Sigmoid colon (tissue), 7 donors: ENCODE data around the gene SLC5A9. TPM values are rescaled to one million over a fixed set of nuclear protein-coding genes. Genes with fewer than 3 reads are reported as not detected.

Experiments
- DNase-seq: peaks from one replicate; pipeline ENCODE4 v3.0.0-alpha.2; 2019
- H3K27ac ChIP-seq, 4 donors: fragments of 200-600 bp; sonication (generic); one replicate each; pipeline ENCODE4 v1.5.1; 2016 to 2019; ENCODE audit warnings: mild to moderate bottlenecking in 1 of 4
- H3K27me3 ChIP-seq, 3 donors: fragments of 200-600 bp; sonication (generic); one replicate each; pipeline ENCODE4 v1.5.1; 2019; ENCODE audit warnings: mild to moderate bottlenecking in 1 of 3
- H3K36me3 ChIP-seq, 4 donors: fragments of 200-600 bp; sonication (generic); one replicate each; pipeline ENCODE4 v1.5.1; 2016 to 2019
- H3K4me1 ChIP-seq, 4 donors: fragments of 200-600 bp; sonication (generic); one replicate each; pipeline ENCODE4 v1.5.1; 2017 to 2019
- H3K4me3 ChIP-seq, 4 donors: fragments of 200-600 bp; sonication (generic); one replicate each; pipeline ENCODE4 v1.5.1; 2017 to 2019; ENCODE audit warnings: mild to moderate bottlenecking in 2 of 4, moderate library complexity in 1 of 4
- H3K9me3 ChIP-seq, 4 donors: fragments of 200-600 bp in 3 of 4; sonication (generic) in 3 of 4; one replicate each; pipeline versions ENCODE4 v1.5.1 to v1.6.1; 2013 to 2019
- EP300 ChIP-seq, 4 donors: sonication (generic); formaldehyde crosslinking; IDR thresholded peaks; one replicate each; pipeline ENCODE4 v1.6.1; 2017; ENCODE audit warnings: antibody characterized with exemption in 4 of 4
- POLR2A ChIP-seq, 2 donors: fragments of 450-650 bp; IDR thresholded peaks; one replicate each; pipeline ENCODE4 v1.6.1; 2016; ENCODE audit warnings: antibody characterized with exemption in 2 of 2, mild to moderate bottlenecking in 2 of 2, moderate library complexity in 2 of 2
- POLR2AphosphoS5 ChIP-seq, 4 donors: sonication (generic); formaldehyde crosslinking; IDR thresholded peaks; one replicate each; pipeline ENCODE4 v1.6.1; 2017; ENCODE audit warnings: antibody characterized with exemption in 4 of 4
- WGBS, 2 donors: extraction: QIAGEN DNeasy Blood & Tissue Kit; methylation state at CpG; one replicate each; pipeline ENCODE4 v1.1.7; 2013; 5-methylcytosine and 5-hydroxymethylcytosine counted together
- intact Hi-C: fragments of 100-400 bp; cut with DNase I; formaldehyde crosslinking; loops from one replicate; pipeline ENCODE4 v1.15.1; 2023
- polyA plus RNA-seq, 3 donors: library from polyadenylated mRNA; stranded (reverse); fragments of 200-250 nt; gene quantifications; one replicate each; pipeline ENCODE4 v1.2.3, GENCODE V29; 2013
- total RNA-seq, 4 donors: library from RNA; depleted of rRNA; stranded (reverse); fragments of >200 nt; gene quantifications; one replicate each; pipeline ENCODE4 v1.1.0, GENCODE V29; 2016
- TF ChIP-seq, protein P1 (sequence below), 4 experiments: fragments of 450-650 bp in 3 of 4; fragments of 200-600 bp in 1 of 4; IDR thresholded peaks; one replicate each; pipeline ENCODE4 v1.5.1; 2016 to 2019; ENCODE audit warnings: antibody characterized with exemption in 4 of 4, mild to moderate bottlenecking in 3 of 4, moderate library complexity in 2 of 4
- donor health status: healthy with polysubstance abuse.
- donor health status: Bipolar disorder and iron deficiency.
- donor health status: healthy.

Gene SLC5A9
- total and polyA plus RNA-seq, 7 donors: 0.69 to 1.5 TPM; not detected in 5

DNA sequence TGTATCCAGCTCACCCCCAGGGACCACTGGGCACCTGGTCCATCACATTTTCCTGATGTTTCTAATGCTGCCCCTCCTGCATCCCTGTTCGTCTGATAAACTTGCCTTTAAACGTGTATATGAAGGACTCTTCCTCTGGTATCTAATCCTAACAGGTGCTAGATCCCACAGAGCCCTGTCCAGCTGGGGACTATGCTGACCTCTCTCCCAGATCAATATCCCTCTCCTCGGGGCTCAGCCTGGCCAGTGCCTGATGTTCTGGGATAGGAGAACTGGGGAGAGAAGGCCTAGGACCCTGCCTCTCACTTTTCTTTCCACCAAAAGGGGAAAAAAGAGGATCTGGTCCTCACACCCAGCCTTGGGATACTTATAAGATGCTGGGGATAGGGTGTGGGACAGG is 1.4 kb upstream of the SLC5A9 start:
- H3K36me3 ChIP-seq: no peaks in the 10 kb centered on the region
- H3K27me3 ChIP-seq: peaks cover 0 to 14% (median 3%) of the 10 kb centered on the region in 3 donors
- TF ChIP-seq, protein P1, sequence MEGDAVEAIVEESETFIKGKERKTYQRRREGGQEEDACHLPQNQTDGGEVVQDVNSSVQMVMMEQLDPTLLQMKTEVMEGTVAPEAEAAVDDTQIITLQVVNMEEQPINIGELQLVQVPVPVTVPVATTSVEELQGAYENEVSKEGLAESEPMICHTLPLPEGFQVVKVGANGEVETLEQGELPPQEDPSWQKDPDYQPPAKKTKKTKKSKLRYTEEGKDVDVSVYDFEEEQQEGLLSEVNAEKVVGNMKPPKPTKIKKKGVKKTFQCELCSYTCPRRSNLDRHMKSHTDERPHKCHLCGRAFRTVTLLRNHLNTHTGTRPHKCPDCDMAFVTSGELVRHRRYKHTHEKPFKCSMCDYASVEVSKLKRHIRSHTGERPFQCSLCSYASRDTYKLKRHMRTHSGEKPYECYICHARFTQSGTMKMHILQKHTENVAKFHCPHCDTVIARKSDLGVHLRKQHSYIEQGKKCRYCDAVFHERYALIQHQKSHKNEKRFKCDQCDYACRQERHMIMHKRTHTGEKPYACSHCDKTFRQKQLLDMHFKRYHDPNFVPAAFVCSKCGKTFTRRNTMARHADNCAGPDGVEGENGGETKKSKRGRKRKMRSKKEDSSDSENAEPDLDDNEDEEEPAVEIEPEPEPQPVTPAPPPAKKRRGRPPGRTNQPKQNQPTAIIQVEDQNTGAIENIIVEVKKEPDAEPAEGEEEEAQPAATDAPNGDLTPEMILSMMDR (IDR thresholded peaks at IDR 0.05): no peak
- TF ChIP-seq POLR2A (IDR thresholded peaks at IDR 0.05) (no peak), EP300 (IDR thresholded peaks at IDR 0.05) (no peak), POLR2AphosphoS5 (IDR thresholded peaks at IDR 0.05) (no peak)
- H3K27ac ChIP-seq: no peak overlapping the region
- H3K4me3 ChIP-seq: no peak overlapping the region
- no peaks in the 10 kb centered on the region for H3K9me3 ChIP-seq
- no peaks in the 10 kb centered on the region for H3K4me1 ChIP-seq
- no peak for DNase-seq
- intact Hi-C loops: no loop called here
- 88 to 90% methylated on average over 3 of the region's 3 CpGs for WGBS, 2 donors

DNA sequence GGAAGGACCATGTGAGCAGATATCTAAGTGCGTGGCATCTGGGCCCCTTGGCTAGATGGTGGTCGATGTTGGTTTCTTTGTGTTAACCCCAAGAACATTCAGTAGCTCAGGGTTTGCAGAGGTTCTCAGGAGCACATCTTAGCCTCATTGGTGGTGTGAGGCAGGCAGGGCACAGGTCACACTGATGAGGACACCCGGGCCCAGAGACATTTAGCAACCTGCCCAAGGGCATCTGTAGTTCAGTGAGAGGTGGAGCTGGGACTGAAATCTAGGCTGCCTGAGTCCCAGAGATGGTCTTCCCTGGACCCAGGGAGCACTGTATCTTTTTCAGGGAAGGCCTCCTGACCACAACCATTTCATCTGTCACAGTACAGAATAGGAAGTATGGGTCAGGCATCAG is 859 bp upstream of the SLC5A9 start:
- Histone ChIP-seq H3K9me3 (no peaks in the 10 kb centered on the region), H3K4me1 (no peaks in the 10 kb centered on the region), H3K27me3 (peaks cover 0 to 14% (median 3%) of the 10 kb centered on the region in 3 donors), H3K27ac (no peak overlapping the region), H3K36me3 (no peaks in the 10 kb centered on the region), H3K4me3 (no peak overlapping the region)
- DNase-seq: no peak
- TF ChIP-seq POLR2AphosphoS5 (IDR thresholded peaks at IDR 0.05): no peak
- TF ChIP-seq EP300 (IDR thresholded peaks at IDR 0.05): no peak
- no peak for TF ChIP-seq POLR2A (IDR thresholded peaks at IDR 0.05)
- TF ChIP-seq, protein P1 (IDR thresholded peaks at IDR 0.05): no peak
- intact Hi-C loops: no loop called here
- WGBS, 2 donors: 93 to 95% methylated on average over 3 of the region's 3 CpGs

DNA sequence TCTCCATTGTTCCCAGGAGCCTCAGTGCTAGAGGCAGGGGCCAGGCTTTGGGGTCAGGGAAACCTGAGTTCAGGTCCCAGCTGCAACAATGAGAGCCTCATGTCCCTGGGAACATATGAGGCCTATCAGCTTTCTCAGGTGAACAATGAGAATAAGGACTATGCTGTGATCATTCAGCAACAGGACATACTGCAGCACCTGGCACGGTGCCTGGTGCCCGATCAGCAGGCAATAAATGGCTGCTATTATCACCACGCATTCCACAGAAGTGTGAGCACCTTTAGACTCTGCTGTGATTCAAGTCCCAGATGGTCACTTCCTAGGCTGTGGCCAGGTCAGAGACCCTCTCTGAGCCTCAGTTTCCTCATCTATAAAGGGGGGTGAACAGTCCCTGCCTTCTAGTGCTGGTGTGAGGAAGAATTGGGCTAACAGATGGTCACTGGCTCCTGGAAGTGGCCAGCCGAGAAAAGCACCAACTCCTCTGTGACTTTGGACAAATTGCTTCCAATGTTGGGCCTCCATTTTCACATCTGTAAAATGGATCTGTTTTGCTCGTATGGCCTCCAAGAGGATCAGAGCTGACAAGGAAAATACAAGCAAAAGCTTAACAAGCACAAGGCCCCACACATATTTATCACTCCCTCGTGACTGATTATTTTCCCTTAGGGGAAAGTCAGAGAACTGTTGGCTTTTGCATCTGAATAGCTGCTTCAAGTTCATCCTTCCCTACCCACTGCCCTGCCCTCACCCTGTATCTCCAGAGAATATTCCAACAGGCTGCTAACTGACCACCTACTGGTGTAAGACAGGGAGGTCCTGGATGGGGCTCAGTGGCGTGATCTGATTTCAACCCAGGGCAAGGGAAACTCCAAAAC is 1.1 kb downstream of the SLC5A9 start:
- Histone ChIP-seq H3K4me3 (no peak overlapping the region), H3K36me3 (no peaks in the 10 kb centered on the region), H3K27ac (no peak overlapping the region), H3K9me3 (no peaks in the 10 kb centered on the region), H3K4me1 (no peaks in the 10 kb centered on the region), H3K27me3 (peaks cover 0 to 14% (median 3%) of the 10 kb centered on the region in 3 donors)
- DNase-seq: no peak
- TF ChIP-seq, protein P1 (IDR thresholded peaks at IDR 0.05): no peak
- TF ChIP-seq EP300 (IDR thresholded peaks at IDR 0.05) (no peak), POLR2AphosphoS5 (IDR thresholded peaks at IDR 0.05) (no peak), POLR2A (IDR thresholded peaks at IDR 0.05) (no peak)
- 42 to 68% methylated on average over 7 of the region's 7 CpGs for WGBS, 2 donors
- intact Hi-C loops: no loop called here

DNA sequence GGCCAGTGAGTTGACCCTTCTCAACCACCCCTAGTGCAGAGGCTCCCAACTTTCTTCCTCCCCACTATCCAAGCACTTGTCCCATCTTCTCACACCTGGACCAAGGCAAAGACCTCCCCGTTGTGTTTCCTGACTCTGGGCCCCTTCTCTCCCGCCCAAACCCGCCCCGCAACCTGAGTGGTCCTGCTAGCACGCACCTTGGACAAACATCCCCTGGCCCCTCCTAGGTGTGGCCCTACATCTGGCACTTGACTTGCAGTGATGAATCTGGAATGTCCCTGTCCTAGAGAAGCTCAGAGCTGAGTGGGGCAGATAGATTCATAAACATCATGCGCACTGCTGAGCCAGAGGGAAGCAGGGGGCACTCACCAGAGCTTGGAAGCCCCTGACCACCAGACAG is 2.3 kb downstream of the SLC5A9 start:
- DNase-seq: no peak
- no peak overlapping the region for H3K4me3 ChIP-seq
- peaks cover 0 to 14% (median 3%) of the 10 kb centered on the region in 3 donors for H3K27me3 ChIP-seq
- 76 to 89% methylated on average over 6 of the region's 6 CpGs for WGBS, 2 donors
- H3K4me1 ChIP-seq: no peaks in the 10 kb centered on the region
- intact Hi-C loops: no loop called here
- TF ChIP-seq EP300 (IDR thresholded peaks at IDR 0.05) (no peak), POLR2AphosphoS5 (IDR thresholded peaks at IDR 0.05) (no peak), POLR2A (IDR thresholded peaks at IDR 0.05) (no peak)
- TF ChIP-seq, protein P1 (IDR thresholded peaks at IDR 0.05): no peak
- H3K9me3 ChIP-seq: no peaks in the 10 kb centered on the region
- H3K27ac ChIP-seq: no peak overlapping the region
- H3K36me3 ChIP-seq: no peaks in the 10 kb centered on the region
